ENCODE results near the gene ASB16. TPM values are rescaled to one million over a fixed set of nuclear protein-coding genes. Genes with fewer than 3 reads are reported as not detected.

Gene ASB16, protein sequence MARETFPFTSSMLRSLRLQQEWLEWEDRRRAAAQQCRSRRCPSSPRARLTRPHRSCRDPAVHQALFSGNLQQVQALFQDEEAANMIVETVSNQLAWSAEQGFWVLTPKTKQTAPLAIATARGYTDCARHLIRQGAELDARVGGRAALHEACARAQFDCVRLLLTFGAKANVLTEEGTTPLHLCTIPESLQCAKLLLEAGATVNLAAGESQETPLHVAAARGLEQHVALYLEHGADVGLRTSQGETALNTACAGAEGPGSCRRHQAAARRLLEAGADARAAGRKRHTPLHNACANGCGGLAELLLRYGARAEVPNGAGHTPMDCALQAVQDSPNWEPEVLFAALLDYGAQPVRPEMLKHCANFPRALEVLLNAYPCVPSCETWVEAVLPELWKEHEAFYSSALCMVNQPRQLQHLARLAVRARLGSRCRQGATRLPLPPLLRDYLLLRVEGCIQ
- not detected in 2 replicates for total RNA-seq

DNA sequence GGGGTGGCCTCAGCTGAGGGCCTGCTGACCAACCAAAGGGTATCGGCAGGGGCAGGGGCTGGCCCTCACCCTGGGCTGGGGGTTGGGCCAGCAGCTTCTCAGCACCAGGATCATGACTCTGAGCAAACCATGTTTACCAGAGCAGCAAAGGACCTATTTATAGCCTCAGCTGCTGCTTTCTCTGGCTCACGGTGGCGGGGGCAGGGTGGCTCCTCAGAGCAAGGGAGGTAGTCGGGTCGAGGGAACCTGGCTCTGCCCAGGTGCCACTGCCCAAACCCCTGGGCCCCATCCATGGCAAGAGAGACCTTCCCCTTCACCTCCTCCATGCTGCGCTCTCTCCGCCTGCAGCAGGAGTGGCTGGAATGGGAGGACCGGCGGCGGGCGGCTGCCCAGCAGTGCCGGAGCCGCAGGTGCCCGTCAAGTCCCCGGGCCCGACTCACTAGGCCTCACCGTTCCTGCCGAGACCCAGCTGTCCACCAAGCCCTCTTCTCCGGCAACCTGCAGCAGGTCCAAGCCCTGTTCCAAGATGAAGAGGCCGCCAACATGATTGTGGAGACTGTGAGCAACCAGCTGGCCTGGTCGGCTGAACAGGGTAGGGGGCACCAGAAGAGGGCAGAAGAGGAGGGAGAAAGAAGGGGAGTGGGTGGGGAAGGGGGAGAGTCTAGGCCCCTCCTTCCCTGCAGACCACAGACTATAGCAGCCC is at the start of gene ASB16:
TSS of gene ASB16 (plus strand) at position 206 of the 703 bp plus-strand sequence. CDS start at position 292, 86 bp downstream.

DNA sequence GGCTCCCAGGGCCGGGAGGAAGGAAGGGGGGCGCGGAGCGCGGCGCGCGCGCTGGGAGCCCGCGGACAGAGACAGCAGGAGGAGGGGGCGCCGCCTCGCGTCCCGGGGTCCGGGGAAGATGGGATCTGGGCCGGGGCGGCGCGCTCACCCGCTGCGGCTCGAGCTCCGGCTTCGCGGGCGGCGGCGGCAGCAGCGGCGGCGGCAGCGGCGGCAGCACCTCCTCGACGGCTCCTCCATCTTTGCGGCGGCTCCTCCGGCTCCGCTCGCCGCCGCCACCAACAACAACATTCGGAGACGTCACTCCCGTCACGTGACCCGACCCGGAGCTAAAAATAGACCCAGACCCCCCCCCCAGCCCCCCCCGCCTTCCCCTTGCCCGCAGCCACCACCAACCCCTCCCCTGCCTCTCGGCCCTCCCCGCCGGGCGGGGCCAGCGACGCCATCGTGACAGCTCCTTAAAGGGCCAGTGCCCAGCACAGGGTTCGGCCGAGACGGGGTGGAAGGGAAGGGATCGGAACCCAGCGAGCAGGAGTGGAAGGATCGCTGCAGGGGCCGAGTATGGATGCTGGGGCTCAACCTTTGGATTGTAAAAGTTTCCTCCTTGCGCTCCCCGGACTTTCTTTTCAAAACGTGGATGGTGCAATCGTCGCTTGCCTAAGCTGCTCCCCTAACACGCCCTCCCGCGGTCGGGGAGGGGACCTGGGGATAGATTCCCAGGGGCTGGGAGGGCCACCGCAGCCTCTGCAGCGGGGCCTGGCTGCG is 47.0 kb upstream of the ASB16 start, which contains the start of gene HDAC5:
TSS of gene HDAC5 (minus strand) at position 286 of the 762 bp plus-strand sequence. CDS start 6,126 bp downstream, outside the sequence.

GRCh38 chr17:44186307-44187130 is 16.0 kb downstream of the ASB16 start, which contains the start of gene TMUB2:
TMUB2 (plus strand) TSS chr17:44186972; CDS start chr17:44187709, 737 bp downstream.

DNA sequence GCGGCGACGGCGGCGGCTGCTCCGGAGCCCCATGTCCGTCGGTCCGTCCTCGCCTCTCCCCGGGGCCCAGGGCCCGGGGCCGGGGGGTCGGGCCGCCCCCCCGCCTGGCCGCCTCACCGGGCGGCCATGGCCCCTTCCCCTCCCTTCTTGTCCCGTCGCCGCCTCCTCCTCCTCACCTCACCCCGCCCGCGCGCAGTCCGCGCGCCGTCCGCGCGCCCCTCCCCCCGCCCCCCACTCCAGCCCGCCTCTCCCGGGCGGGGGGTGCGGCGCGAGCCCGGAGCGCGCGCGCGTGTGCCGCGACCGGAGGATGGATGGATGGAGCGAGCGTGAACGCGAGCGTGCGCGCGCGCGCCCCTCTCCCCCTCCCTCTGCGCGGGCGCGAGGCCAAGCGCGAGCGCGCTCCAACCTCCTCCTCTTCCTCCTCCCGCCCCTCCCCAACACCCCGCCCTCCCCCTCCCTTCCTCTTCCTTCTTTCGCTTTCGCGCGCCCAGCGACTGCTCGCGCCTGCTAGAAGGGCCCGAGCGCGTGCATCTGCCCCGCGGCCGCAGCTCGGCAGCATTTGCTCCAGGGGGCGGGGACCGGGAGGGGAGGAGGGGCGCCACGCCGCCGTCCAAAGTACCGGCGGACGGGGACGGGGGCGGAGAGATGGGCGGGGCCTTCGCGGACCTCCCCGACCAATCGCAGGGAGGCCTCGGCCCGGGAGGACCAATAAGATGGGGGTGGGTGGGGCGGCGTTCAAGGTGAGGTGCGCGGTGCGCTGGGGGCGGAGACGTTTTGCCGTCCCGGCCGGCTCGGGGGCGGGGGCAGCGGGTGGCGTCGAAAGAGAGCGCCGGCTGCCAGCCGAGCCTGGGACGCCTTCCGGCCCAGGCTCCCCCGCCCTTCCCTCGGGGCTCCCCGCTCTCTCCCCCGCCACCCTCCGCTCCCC is 29.3 kb downstream of the ASB16 start, which contains the start of gene ATXN7L3:
TSS of gene ATXN7L3 (minus strand) at position 332 of the 925 bp plus-strand sequence. CDS start 1,814 bp downstream, outside the sequence.

DNA sequence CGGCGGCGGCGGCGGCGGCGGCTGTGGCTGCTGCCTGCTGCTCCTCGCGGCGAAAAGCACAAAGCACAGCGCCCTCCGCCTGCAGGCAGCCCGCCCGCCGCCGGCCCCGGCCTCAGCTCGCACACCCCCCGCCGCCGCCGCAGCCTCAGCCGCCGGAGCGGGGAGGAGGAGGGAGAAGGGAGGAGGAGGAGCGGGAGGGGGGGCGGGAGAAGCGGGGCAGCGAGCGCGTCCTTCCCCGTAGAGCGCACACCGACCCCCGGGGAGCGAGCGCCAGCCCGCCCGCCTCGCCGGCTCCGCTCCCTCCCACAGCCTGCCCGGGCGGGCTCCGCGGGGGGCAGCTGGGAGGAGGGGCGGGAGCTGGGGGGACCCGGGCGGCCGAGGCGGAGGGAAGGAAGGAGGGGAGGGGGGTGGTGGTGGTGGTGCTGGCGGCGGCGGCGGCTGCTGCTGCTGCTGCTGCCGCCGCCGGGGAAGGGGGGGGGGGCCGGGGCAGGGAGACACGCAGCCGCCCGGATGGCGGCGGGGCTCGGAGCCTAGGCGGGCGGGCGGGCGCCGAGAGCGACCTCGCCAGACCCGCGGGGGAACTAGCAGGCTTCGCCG is 49.2 kb downstream of the ASB16 start, which contains the start of gene UBTF:
TSS of gene UBTF (minus strand) at position 60 of the 597 bp plus-strand sequence. CDS start 1,446 bp downstream, outside the sequence.

Other genes with a start within 250 kb of the ASB16 start
- gene PPY, start 228.2 kb upstream of the ASB16 start, total RNA-seq = not detected in 2 replicates
- gene PYY, start 216.8 kb upstream of the ASB16 start, total RNA-seq = not detected in 2 replicates
- gene NAGS, start 166.1 kb upstream of the ASB16 start, total RNA-seq = 2.0 and 5.3 TPM in 2 replicates
- gene TMEM101, start 155.7 kb upstream of the ASB16 start, total RNA-seq = 78.7 and 83.5 TPM in 2 replicates
- 14.4 and 21.1 TPM in 2 replicates for gene LSM12, start 104.0 kb upstream of the ASB16 start, total RNA-seq
- gene G6PC3, start 100.0 kb upstream of the ASB16 start, total RNA-seq = 13.1 and 29.1 TPM in 2 replicates
- gene HDAC5, start 47.1 kb upstream of the ASB16 start, total RNA-seq = 45.6 and 50.3 TPM in 2 replicates
- gene HROB, start 28.8 kb upstream of the ASB16 start, total RNA-seq = 2.6 and 2.8 TPM in 2 replicates
- gene TMUB2, start 16.3 kb downstream of the ASB16 start, total RNA-seq = 24.3 and 36.6 TPM in 2 replicates
- gene ATXN7L3, start 29.2 kb downstream of the ASB16 start, total RNA-seq = 31.4 and 43.0 TPM in 2 replicates
- 35.3 and 63.9 TPM in 2 replicates for gene UBTF, start 49.0 kb downstream of the ASB16 start, total RNA-seq
- gene SLC4A1, start 97.4 kb downstream of the ASB16 start, total RNA-seq = not detected in 2 replicates
- 0.25 and 0.32 TPM in 2 replicates for gene RUNDC3A, start 137.9 kb downstream of the ASB16 start, total RNA-seq
- gene SLC25A39, start 154.1 kb downstream of the ASB16 start, total RNA-seq = 49.1 and 86.8 TPM in 2 replicates
- gene GRN, start 174.6 kb downstream of the ASB16 start, total RNA-seq = 484 and 834 TPM in 2 replicates
- 3.5 and 3.6 TPM in 2 replicates for gene FAM171A2, start 193.1 kb downstream of the ASB16 start, total RNA-seq
- under 0.01 and 0.76 TPM in 2 replicates for gene ITGA2B, start 218.9 kb downstream of the ASB16 start, total RNA-seq

Measured in bladder microvascular endothelial cell (primary cell).